Endothelial cell of umbilical vein (primary cell): ENCODE results near the gene ECT2. TPM values are rescaled to one million over a fixed set of nuclear protein-coding genes. Genes with fewer than 3 reads are reported as not detected.

Source experiments
- BruUV-seq: library from RNA; stranded (reverse); fragments of 400-500 nt; replicated peaks from 2 replicates; lab custom pipeline; 2021; lab: Mats Ljungman, UMichigan
- CTCF ChIA-PET: fragments of 300-600, 350-600 bp; sonication (Branson Sonifier 250); formaldehyde crosslinking; loops from one replicate; lab custom pipeline; 2021; ENCODE audit warnings: antibody characterized with exemption, inconsistent platforms; lab: Charles Lee
- POLR2A ChIA-PET: fragments of 300-600, 350-600 bp; sonication (Branson Sonifier 250); formaldehyde crosslinking; loops from one replicate; lab custom pipeline; 2021; ENCODE audit warnings: antibody characterized with exemption, inconsistent platforms; lab: Charles Lee
- DNase-seq: peaks from one replicate; pipeline ENCODE4 v3.0.0-alpha.2; 2011; ENCODE audit warnings: low read depth, low spot score
- FAIRE-seq: peaks from 2 replicates; lab custom pipeline; 2011; peaks lifted over from hg19 to GRCh38; lab: Jason Lieb, UNC
- H2AFZ ChIP-seq: 2 replicates; pipeline ENCODE4 v1.6.0; 2012; ENCODE audit warnings: low read depth, low read length, control low read depth, inconsistent platforms
- H3K27ac ChIP-seq: 2 replicates; pipeline ENCODE4 v1.5.1; 2011; ENCODE audit warnings: low read depth, mild to moderate bottlenecking, control low read depth, low read length, moderate library complexity; ENCODE audit not compliant: insufficient read depth
- H3K27me3 ChIP-seq, 2 experiments: 2 replicates each; pipeline versions ENCODE4 v1.6.0 to v1.6.1; 2011; ENCODE audit warnings: low read length in 2 of 2, mixed read lengths in 1 of 2; ENCODE audit not compliant: control insufficient read depth in 2 of 2, insufficient read depth in 2 of 2
- H3K36me3 ChIP-seq, 2 experiments: 2 replicates in 1 of 2; 3 replicates in 1 of 2; pipeline ENCODE4 v1.5.1; 2011; ENCODE audit warnings: low read length in 2 of 2, mild to moderate bottlenecking in 1 of 2, moderate library complexity in 1 of 2; ENCODE audit not compliant: control insufficient read depth in 2 of 2, insufficient read depth in 2 of 2; ENCODE audit errors: extremely low read depth in 1 of 2
- H3K4me1 ChIP-seq: 3 replicates; pipeline ENCODE4 v1.5.1; 2011; ENCODE audit warnings: mild to moderate bottlenecking, low read length; ENCODE audit not compliant: control insufficient read depth, insufficient read depth; ENCODE audit errors: extremely low read depth
- H3K4me2 ChIP-seq: 2 replicates; pipeline ENCODE4 v1.6.1; 2011; ENCODE audit warnings: low read length, control low read depth, mixed read lengths; ENCODE audit not compliant: insufficient read depth
- H3K4me3 ChIP-seq, 3 experiments: fragments of 200-600 bp in 1 of 3; sonication (generic), shearing (Covaris generic) in 1 of 3; replicated peaks in 1 of 3; 2 replicates each; pipeline ENCODE4 v1.5.1; 2011 to 2016; ENCODE audit warnings: control low read depth in 3 of 3, low read length in 3 of 3, mild to moderate bottlenecking in 2 of 3, inconsistent platforms in 1 of 3, low read depth in 1 of 3, moderate library complexity in 1 of 3; ENCODE audit not compliant: insufficient read depth in 1 of 3
- H3K79me2 ChIP-seq: 2 replicates; pipeline ENCODE4 v1.6.0; 2012; ENCODE audit warnings: low read length, inconsistent platforms; ENCODE audit not compliant: control insufficient read depth, insufficient read depth
- H3K9ac ChIP-seq: replicated peaks from 2 replicates; pipeline ENCODE3; 2011; ENCODE audit warnings: low read length, control low read depth; ENCODE audit not compliant: insufficient read depth; ENCODE audit errors: extremely low read depth
- H3K9me1 ChIP-seq: replicated peaks from 3 replicates; pipeline ENCODE4 v1.6.0; 2011; ENCODE audit warnings: mild to moderate bottlenecking, low read length; ENCODE audit not compliant: control insufficient read depth, insufficient read depth; ENCODE audit errors: extremely low read depth
- H3K9me3 ChIP-seq: replicated peaks from 2 replicates; pipeline ENCODE4 v1.5.1; 2012; ENCODE audit warnings: low read length, inconsistent platforms; ENCODE audit not compliant: control insufficient read depth, insufficient read depth
- H4K20me1 ChIP-seq: replicated peaks from 2 replicates; pipeline ENCODE3; 2011; ENCODE audit warnings: mild to moderate bottlenecking, low read length; ENCODE audit not compliant: control insufficient read depth, insufficient read depth; ENCODE audit errors: extremely low read depth
- EZH2 ChIP-seq: IDR thresholded peaks from 2 replicates; pipeline ENCODE4 v1.6.1; 2012; ENCODE audit warnings: borderline replicate concordance, low read depth, mild to moderate bottlenecking, moderate library complexity, low read length, inconsistent platforms; ENCODE audit not compliant: severe bottlenecking
- GATA2 ChIP-seq: IDR thresholded peaks from 2 replicates; pipeline ENCODE4 v1.7.0; 2011; ENCODE audit warnings: low read depth, mild to moderate bottlenecking, moderate library complexity, mixed read lengths, low read length; ENCODE audit not compliant: insufficient read length, insufficient read depth
- JUN ChIP-seq: IDR thresholded peaks from 2 replicates; pipeline ENCODE4 v1.6.1; 2011; ENCODE audit warnings: borderline replicate concordance, low read depth; ENCODE audit not compliant: insufficient read length, insufficient read depth
- MYC ChIP-seq: IDR thresholded peaks from one replicate; pipeline ENCODE4 v1.6.1; 2011; ENCODE audit warnings: mild to moderate bottlenecking, low read depth, low read length
- POLR2AphosphoS5 ChIP-seq: IDR thresholded peaks from 2 replicates; pipeline ENCODE4 v1.6.1; 2012; ENCODE audit warnings: low read depth, mild to moderate bottlenecking, control low read depth, low read length, moderate library complexity; ENCODE audit not compliant: insufficient read depth
- dilution Hi-C: fragments of 300-500 bp; cut with MboI; formaldehyde crosslinking; loops from one replicate; pipeline ENCODE4 v1.15.0; 2019; ENCODE audit warnings: low sequenced_read_pairs; ENCODE audit not compliant: extremely low pct_ligation_motif_present
- intact Hi-C: fragments of 100-400 bp; cut with micrococcal nuclease; formaldehyde crosslinking; loops from one replicate; pipeline ENCODE4 v1.10.0; 2022
- polyA plus RNA-seq, 4 experiments: library from polyadenylated mRNA; depleted of rRNA in 3 of 4; stranded (reverse) in 3 of 4; unstranded in 1 of 4; fragments of >200 nt; gene quantifications; 2 replicates each; pipeline versions ENCODE4 v1.2.1 to v1.2.3, GENCODE V29; 2011 to 2012; ENCODE audit warnings: missing spikeins in 1 of 4
- total RNA-seq: library from RNA; stranded (reverse); gene quantifications from 2 replicates; pipeline ENCODE4 v1.2.3, GENCODE V29; 2021
- TF ChIP-seq, protein P1 (sequence below): IDR thresholded peaks from 2 replicates; pipeline ENCODE4 v1.6.1; 2011; ENCODE audit not compliant: insufficient read depth, insufficient read length
- TF ChIP-seq, protein P2 (sequence below), 2 donors: IDR thresholded peaks; 1 replicate in 1 of 2; 2 replicates in 1 of 2; pipeline ENCODE4 v1.5.1; 2011; ENCODE audit warnings: low read length in 2 of 2, mild to moderate bottlenecking in 2 of 2, moderate library complexity in 2 of 2, control low read depth in 1 of 2, inconsistent platforms in 1 of 2, low read depth in 1 of 2; ENCODE audit not compliant: insufficient read depth in 1 of 2; ENCODE audit errors: extremely low read depth in 1 of 2

Gene ECT2
- total and polyA plus RNA-seq, 2 donors (not counting 3 experiments of a cell fraction or from before 2014, with no cell fraction given), result 10.3 to 47.5 TPM

DNA sequence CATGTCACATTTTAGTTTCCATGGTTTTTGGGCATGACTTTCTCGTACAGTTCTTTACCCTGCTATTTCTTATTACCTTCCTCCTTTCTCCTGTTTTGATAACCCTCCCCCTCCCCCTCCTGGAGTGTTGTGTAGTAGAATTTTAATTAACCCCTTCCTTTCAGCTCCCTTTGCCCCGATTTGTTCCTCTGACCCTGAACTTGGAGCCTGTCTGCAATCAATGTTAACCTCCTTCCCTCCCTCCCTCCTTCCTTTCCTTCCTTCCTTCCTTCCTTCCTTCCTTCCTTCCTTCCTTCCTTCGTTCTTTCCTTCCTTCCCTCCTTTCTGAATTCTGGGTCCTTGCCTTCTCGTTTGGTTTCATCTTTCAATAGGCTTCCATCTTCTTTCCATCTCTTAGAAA, 90.4 kb downstream of the ECT2 start:
- ChIA-PET CTCF (no interaction called here), POLR2A (no interaction called here)
- intact Hi-C loops, result no loop called here
- Histone ChIP-seq H3K79me2 (no peaks in the 10 kb centered on the region), H4K20me1 (no peaks in the 10 kb centered on the region), H3K27me3 (no peaks in the 10 kb centered on the region), H3K9me1 (no peaks in the 10 kb centered on the region), H3K36me3 (no peaks in the 10 kb centered on the region), H3K4me3 (no peak overlapping the region), H3K4me2 (no peak overlapping the region), H3K9ac (no peak overlapping the region), H3K27ac (no peak overlapping the region), H3K9me3 (no peaks in the 10 kb centered on the region), H3K4me1 (no peaks in the 10 kb centered on the region), H2AFZ (no peak overlapping the region)
- dilution Hi-C loops, result no loop called here
- no TSS peak for BruUV-seq
- TF ChIP-seq, protein P1, sequence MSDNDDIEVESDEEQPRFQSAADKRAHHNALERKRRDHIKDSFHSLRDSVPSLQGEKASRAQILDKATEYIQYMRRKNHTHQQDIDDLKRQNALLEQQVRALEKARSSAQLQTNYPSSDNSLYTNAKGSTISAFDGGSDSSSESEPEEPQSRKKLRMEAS, result no peak
- TF ChIP-seq JUN (no peak), POLR2AphosphoS5 (no peak), EZH2 (no peak), GATA2 (no peak), MYC (no peak)
- TF ChIP-seq, protein P2, sequence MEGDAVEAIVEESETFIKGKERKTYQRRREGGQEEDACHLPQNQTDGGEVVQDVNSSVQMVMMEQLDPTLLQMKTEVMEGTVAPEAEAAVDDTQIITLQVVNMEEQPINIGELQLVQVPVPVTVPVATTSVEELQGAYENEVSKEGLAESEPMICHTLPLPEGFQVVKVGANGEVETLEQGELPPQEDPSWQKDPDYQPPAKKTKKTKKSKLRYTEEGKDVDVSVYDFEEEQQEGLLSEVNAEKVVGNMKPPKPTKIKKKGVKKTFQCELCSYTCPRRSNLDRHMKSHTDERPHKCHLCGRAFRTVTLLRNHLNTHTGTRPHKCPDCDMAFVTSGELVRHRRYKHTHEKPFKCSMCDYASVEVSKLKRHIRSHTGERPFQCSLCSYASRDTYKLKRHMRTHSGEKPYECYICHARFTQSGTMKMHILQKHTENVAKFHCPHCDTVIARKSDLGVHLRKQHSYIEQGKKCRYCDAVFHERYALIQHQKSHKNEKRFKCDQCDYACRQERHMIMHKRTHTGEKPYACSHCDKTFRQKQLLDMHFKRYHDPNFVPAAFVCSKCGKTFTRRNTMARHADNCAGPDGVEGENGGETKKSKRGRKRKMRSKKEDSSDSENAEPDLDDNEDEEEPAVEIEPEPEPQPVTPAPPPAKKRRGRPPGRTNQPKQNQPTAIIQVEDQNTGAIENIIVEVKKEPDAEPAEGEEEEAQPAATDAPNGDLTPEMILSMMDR (IDR thresholded peaks at IDR 0.05; ENCODE audit: extremely low read depth in 1 of 2, insufficient read depth in 1 of 2, low read depth in 1 of 2, low read length in 2 of 2), result no peak
- DNase-seq (no peak), FAIRE-seq (no peak)
